ENCODE data around the gene SMIM27.

DNA sequence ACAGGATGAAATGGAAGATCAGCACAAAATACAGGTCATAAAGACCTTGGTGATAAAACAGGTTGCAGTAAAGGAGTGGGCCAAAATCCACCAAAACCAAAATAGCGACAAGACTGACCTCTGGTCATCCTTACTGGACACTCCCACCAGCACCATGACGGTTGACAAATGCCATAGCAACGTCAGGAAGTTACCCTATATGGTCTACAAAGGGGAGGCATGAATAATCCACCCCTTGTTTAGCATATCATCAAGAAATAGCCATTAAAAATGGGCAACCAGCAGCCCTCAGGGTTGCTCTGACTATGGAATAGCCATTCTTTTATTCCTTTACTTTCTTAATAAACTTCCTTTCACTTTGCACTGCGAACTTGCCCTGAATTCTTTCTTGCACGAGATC lies 26.8 kb downstream of the SMIM27 start:
- TF ChIP-seq CTCF (IDR thresholded peaks at IDR 0.05) = no peak
- TF ChIP-seq POLR2A (IDR thresholded peaks at IDR 0.05) = no peak
- no peak for TF ChIP-seq POLR2AphosphoS5 (IDR thresholded peaks at IDR 0.05; ENCODE audit: insufficient read depth in 1 of 2, low read depth in 1 of 2)

All from vagina (tissue), 2 donors.